Activated T-helper 9 cell treated with anti-CD3 and anti-CD28 coated beads, Interleukin-2, amount 50 U/mL, for 16 hours (primary cell): ENCODE results near the gene PTDSS2.

Experiments
- DNase-seq: peaks from one replicate; pipeline ENCODE4 v3.0.0-alpha.2; 2020; ENCODE audit warnings: low read depth

Gene PTDSS2

GRCh38 chr11:490186-490929 is 40.3 kb downstream of the PTDSS2 start:
- no peak for DNase-seq

- no peak for DNase-seq
Observed at GRCh38 chr11:490930-491260, 40.8 kb downstream of the PTDSS2 start.

DNA sequence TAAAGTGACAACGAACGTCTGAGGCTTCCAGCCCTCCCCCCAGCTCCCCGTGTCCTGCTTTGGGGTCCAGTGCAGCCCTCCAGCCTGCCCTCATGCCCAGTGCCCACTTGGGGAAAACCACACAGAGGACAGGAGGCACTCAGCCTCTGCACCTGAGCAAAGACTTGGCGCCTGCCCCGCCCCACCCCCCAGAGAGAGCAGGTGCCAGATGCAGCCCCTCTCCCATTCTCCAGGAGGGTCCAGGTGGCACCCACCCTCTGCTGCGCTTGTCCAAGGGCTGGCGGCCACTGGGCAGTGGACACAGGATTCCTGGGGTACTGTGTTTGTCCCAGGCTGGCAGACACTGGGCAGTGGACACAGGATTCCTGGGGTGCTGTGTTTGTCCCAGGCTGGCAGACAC is 41.3 kb downstream of the PTDSS2 start:
- DNase-seq: no peak

DNA sequence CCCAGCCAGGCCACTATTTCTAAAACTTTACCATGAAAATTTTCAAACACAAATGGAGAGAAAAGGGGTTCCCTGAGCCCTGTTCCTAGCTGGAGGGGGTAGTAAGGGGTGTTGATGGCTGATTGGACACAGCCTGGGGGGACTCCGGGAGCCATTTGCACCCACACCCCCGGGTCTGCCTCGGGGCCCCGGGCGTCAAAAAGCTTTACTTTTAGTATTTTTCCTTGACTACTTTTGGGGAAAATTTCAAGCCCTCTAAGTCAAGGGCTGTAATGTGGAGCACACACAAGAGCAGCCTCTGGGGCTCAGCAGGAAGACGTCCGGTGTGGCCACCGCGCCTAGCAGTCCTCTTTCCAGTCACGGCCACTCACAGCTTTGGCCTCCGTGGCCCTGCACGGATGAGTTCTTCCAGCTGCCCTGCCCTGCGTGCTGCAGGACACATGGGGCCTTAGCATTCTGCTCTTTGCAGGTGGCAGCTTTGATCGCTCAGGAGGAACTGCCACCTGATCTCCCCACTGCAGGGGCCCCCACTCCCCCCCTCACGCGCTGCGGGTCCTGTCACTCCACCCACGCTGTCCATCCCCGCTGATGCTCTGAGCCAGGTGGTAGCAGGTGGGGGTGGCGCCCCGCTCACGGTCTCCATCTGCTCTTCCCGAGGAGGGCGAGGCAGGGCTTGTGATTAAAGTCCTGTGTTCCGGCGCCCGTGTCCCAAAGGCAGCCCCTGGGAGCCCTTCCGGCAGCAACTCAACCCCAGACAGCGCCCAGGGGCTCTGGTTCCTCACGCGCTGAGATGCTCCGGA is 42.5 kb downstream of the PTDSS2 start:
- DNase-seq: no peak

DNA sequence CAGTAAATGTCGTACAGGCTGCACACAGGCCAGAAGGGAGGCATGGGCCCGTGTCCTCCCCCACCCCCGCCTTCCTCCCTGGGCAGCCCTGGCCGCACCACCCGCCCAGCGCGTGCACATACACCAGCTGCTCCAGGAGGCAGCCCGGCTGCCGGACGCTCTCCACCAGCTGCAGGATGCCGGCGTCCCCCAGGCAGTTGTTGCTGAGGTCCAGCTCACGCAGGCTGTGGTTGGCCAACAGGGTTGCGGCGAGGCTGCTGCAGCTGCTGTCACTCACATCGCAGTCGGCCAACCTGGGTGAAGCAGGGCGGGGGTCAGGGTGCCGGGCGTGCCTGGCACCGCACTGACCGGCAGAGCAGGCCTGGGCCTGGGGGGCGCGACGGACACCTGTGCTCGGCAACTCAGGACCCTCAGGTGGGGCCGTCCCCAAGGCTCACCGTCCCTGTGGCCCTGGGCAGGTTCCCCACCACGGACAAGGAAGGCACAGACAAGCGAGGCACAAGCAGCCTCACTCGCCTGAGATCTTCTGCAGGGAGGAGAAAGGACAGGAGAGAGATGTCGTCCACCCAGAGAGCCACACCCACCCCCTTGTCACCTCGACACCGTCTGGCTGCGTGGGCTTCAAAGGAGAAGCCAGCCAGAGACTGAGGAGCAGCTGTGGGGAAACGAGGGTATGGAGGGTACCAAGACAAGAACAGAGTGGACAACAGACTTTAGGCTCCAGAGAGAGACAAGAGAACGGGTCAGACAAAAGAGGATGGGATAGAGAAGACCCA is 44.9 kb downstream of the PTDSS2 start:
- no peak for DNase-seq

GRCh38 chr11:495537-495931 is 45.5 kb downstream of the PTDSS2 start:
- DNase-seq: no peak

GRCh38 chr11:496834-497564 is 46.9 kb downstream of the PTDSS2 start:
- DNase-seq: no peak

DNA sequence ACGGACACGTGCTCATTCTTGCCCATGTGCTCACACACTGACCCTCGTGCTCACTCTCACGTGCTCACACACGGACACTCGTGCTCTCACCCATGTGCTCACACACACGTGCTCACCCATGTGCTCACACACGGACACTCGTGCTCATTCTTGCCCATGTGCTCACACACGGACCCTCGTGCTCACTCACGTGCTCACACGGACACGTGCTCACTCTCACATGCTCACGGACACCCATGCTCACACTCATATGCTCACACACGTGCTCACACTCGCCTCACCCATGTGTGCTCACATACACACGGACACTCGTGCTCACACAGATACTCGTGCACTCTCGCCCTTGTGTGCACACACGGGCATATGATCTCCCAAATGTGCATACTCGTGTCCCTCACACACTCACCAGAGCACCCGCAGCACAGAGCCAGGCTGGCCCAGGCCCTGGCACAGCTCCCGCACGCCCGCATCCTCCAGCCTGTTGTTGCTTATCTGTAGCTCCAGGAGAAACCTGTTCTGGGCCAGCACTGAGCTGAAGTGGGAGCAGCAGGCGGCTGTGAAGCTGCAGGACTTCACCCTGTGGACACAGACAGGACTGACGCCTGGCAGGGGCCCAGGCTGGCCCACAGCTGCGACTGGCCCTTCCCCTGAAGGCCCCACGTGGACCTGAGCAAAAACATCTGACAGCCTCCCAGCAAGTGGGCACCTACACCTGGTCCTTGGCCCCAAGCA is 47.7 kb downstream of the PTDSS2 start:
- no peak for DNase-seq

- no peak for DNase-seq
Observed at GRCh38 chr11:498297-499181, 48.5 kb downstream of the PTDSS2 start.

DNA sequence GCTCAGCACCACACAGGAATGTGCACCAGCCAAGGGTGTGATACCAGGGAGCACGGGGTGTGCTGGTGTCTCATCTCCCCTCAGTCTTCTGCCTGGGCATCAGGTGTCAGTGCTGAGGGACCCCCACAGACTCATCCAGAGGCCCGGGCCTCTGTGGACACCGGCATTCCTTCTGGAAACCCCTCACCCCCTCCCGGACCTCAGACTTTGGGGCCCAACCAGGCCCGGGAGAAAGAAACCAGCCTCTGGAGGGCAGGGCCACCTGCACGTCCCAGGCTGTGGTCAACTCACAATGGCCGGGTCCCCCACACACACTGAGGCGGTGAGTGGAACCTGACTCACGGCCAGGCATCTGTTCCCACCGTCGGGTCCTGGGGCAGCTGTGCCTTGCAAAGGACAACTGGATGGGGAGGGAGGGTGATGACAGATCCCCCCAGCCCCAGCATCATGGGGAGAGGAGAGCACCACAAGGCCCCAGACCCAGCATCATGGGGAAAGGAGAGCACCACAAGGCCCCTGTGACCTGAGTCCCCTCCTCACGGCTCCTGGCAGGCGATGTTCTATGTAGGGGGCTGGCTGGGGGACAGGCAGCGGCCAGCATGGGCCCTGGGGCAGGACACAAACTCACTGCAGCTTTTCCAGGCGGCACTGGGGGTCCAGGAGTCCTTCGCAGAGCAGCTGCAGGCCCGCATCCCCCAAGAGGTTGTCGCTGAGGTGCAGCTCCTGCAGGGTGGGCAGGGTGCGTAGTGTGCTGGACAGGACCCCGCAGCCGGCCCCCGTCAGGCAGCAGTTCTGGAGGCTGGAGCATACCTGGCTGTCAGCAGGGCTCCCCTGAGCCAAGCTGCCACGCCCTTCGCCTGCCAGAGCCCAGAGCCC is 49.4 kb downstream of the PTDSS2 start:
- no peak for DNase-seq

GRCh38 chr11:501001-501682 is 51.1 kb downstream of the PTDSS2 start:
- no peak for DNase-seq

- DNase-seq: no peak
Observed at GRCh38 chr11:501683-502287, 51.7 kb downstream of the PTDSS2 start.

DNA sequence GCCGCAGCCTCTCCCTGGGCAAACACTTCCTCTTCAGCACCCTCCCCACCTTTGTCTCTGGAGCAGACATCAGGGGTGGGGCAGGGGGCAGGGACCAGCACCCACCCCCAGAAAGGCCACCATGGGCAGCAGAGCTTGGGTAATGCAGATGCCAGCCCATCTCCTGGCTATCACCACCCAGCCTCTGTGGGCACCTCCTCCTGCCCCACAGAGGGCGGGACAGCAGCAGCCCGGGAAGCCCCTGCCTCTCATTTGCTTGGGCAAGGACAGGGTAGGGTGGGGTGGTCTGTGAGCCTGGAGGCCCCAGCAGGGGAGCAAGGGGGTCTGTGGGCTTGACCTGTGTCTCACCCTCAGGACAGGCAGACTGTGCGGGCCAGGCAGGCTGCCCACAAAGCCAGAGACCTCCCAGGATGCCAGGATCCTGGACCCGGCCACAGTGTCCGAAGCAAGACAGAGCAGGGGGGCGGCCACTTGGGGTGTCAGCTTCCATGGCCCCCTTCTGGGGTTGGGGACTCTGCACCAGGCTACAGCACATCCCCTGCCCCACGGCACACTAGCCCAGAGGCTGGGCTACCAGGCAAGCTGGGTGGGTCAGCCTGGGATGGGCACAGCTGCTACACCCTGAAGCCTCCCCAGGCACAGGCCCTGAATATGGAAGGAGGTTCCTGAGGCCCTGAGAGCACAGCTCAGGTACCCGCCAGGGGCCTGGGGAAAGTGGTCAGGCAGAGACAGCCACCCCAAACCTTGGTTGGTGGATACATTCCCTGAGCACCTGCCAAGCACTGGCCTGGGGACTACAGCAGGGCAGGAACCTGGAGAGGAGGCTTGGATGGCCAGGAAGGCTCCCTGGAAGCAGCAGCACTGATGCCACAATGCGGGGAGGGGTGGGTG is 52.5 kb downstream of the PTDSS2 start:
- no peak for DNase-seq

- no peak for DNase-seq
Observed at GRCh38 chr11:503179-503981, 53.3 kb downstream of the PTDSS2 start.

- DNase-seq: no peak
Observed at GRCh38 chr11:504053-504993, 54.2 kb downstream of the PTDSS2 start.

DNA sequence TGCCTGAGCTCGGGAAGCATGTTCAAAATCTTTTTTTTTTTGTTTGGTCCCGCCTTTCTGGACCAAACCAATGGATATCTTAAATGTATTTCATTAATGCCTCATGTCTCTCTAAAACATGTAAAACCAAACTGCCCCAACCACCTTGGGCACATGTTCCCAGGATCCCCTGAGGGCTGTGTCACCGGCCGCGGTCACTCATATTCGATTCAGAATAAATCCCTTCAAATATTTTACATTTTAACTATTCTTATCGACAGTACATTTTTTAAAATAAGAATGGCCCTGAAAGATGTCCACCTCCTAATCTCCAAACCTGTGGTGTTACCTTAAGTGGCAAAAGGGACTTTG is 54.9 kb downstream of the PTDSS2 start:
- DNase-seq: no peak
